Kidney (tissue), 14 donors: Measurements from ENCODE around the gene ASPN. TPM values are rescaled to one million over a fixed set of nuclear protein-coding genes. Genes with fewer than 3 reads are reported as not detected.

Experiments
- DNase-seq, 5 donors: peaks; one replicate each; pipeline ENCODE4 v3.0.0-alpha.2; 2013 to 2020
- FAIRE-seq: peaks from 2 replicates; lab custom pipeline; 2012; peaks lifted over from hg19 to GRCh38; lab: Jason Lieb, UNC
- H3K27ac ChIP-seq, 2 donors: one replicate each; pipeline ENCODE4 v1.7.0; 2013; ENCODE audit warnings: low read depth in 2 of 2, low read length in 2 of 2, inconsistent platforms in 1 of 2
- H3K27me3 ChIP-seq: one replicate; pipeline ENCODE4 v1.7.1; 2013; ENCODE audit warnings: low read length, inconsistent platforms; ENCODE audit not compliant: control insufficient read depth, insufficient read depth
- H3K36me3 ChIP-seq, 3 donors: one replicate each; pipeline versions ENCODE4 v1.7.0 to v1.7.1; 2013; ENCODE audit warnings: low read length in 3 of 3, control low read depth in 1 of 3, inconsistent platforms in 1 of 3; ENCODE audit not compliant: insufficient read depth in 3 of 3, control insufficient read depth in 2 of 3
- H3K4me1 ChIP-seq, 3 donors: one replicate each; pipeline versions ENCODE4 v1.7.0 to v1.7.1; 2013; ENCODE audit warnings: low read length in 3 of 3, inconsistent platforms in 1 of 3, low read depth in 1 of 3; ENCODE audit not compliant: control insufficient read depth in 2 of 3, insufficient read depth in 2 of 3
- H3K4me3 ChIP-seq, 3 donors: one replicate each; pipeline versions ENCODE4 v1.7.0 to v1.8.1; 2013; ENCODE audit warnings: low read length in 3 of 3, control low read depth in 1 of 3, inconsistent platforms in 1 of 3
- H3K9ac ChIP-seq, 3 donors: one replicate each; pipeline versions ENCODE4 v1.7.0 to v1.7.1; 2013; ENCODE audit warnings: low read length in 3 of 3, control low read depth in 1 of 3, inconsistent platforms in 1 of 3
- H3K9me3 ChIP-seq, 3 donors: one replicate each; pipeline versions ENCODE4 v1.7.0 to v1.7.1; 2013; ENCODE audit warnings: low read length in 3 of 3, control low read depth in 1 of 3, inconsistent platforms in 1 of 3; ENCODE audit not compliant: control insufficient read depth in 2 of 3, insufficient read depth in 1 of 3
- CTCF ChIP-seq: IDR thresholded peaks from 3 replicates; pipeline ENCODE4 v1.5.1; 2012; ENCODE audit warnings: mild to moderate bottlenecking, moderate library complexity, borderline replicate concordance; ENCODE audit not compliant: insufficient read depth; ENCODE audit errors: extremely low read depth
- intact Hi-C: fragments of 100-400 bp; cut with DNase I; formaldehyde crosslinking; loops from one replicate; pipeline ENCODE4 v1.11.1; 2022
- polyA plus RNA-seq: library from polyadenylated mRNA; stranded (reverse); fragments of 350-450 nt; fragmentation: Illumina TruSeq; extraction: RNeasy Lipid Tissue Mini Kit (QIAGEN cat#74804); gene quantifications from one replicate; pipeline ENCODE4 v1.2.3, GENCODE V29; 2014; ENCODE audit warnings: low read depth, low replicate concordance; ENCODE audit not compliant: insufficient read depth
- total RNA-seq: library from RNA; stranded (reverse); fragmentation: NEBNext Ultra II Directional; extraction: Animal tissue kit (Norgen Biotek cat#: 25700); gene quantifications from one replicate; pipeline ENCODE4 v1.2.1, GENCODE V29; 2021
- donor health status: control.
- donor health status: control.
- donor health status: control.
- donor health status: control.
- donor health status: control.
- donor health status: DM: yes; HTN: yes; CAD: no.
- donor health status: Normal renal cell carcinoma (clear cell type).

Gene ASPN
- total and polyA plus RNA-seq, 2 donors from 2014 or later, result 1.5 to 3.2 TPM

- DNase-seq, result no peak
- no peaks in the 10 kb centered on the region for H3K36me3 ChIP-seq
- H3K9me3 ChIP-seq, result peaks cover 0 to 6% (median 0%) of the 10 kb centered on the region in 3 donors
- peaks cover 0 to 3% (median 0%) of the 10 kb centered on the region in 3 donors for H3K4me1 ChIP-seq
- no peak overlapping the region for H3K4me3 ChIP-seq
- no peak for TF ChIP-seq CTCF
- intact Hi-C loops, result no loop called here
- FAIRE-seq, result no peak
- H3K27me3 ChIP-seq, result no peaks in the 10 kb centered on the region
- no peak overlapping the region for H3K9ac ChIP-seq
- H3K27ac ChIP-seq, result no peak overlapping the region
Observed at GRCh38 chr9:92528522-92528849, 46.2 kb upstream of the ASPN start.

- Histone ChIP-seq H3K9ac (no peak overlapping the region), H3K4me1 (peaks cover 0 to 3% (median 0%) of the 10 kb centered on the region in 3 donors), H3K27me3 (no peaks in the 10 kb centered on the region), H3K9me3 (peaks cover 0 to 6% (median 0%) of the 10 kb centered on the region in 3 donors), H3K4me3 (no peak overlapping the region), H3K27ac (no peak overlapping the region), H3K36me3 (no peaks in the 10 kb centered on the region)
- intact Hi-C loops, result no loop called here
- no peak for FAIRE-seq
- DNase-seq, result peak in 3 of 5 donors; percentile 34 to 80 (median 76)
- no peak for TF ChIP-seq CTCF
Observed at GRCh38 chr9:92527832-92528521, 45.7 kb upstream of the ASPN start.

GRCh38 chr9:92527291-92527828 lies 45.1 kb upstream of the ASPN start:
- Histone ChIP-seq H3K4me3 (no peak overlapping the region), H3K27me3 (no peaks in the 10 kb centered on the region), H3K27ac (no peak overlapping the region), H3K4me1 (peaks cover 0 to 3% (median 0%) of the 10 kb centered on the region in 3 donors), H3K9ac (no peak overlapping the region), H3K9me3 (peaks cover 0 to 6% (median 0%) of the 10 kb centered on the region in 3 donors), H3K36me3 (no peaks in the 10 kb centered on the region)
- FAIRE-seq, result no peak
- intact Hi-C loops, result no loop called here
- TF ChIP-seq CTCF, result no peak
- DNase-seq, result no peak
